ENCODE results near the gene SZT2.
A peak's percentile ranks its signal among the peaks of the same experiment; 100 is the strongest.
"Not testable (repeated sequence)": the region's sequence is repeated elsewhere in the genome, so short reads cannot be mapped to it uniquely, and the experiment has no call there.

Gene SZT2

GRCh38 chr1:43392702-43393101 lies 3.0 kb downstream of the SZT2 start:
- no peak for DNase-seq

GRCh38 chr1:43395523-43395922 lies 5.8 kb downstream of the SZT2 start:
- DNase-seq = no peak

GRCh38 chr1:43396059-43396458 lies 6.4 kb downstream of the SZT2 start:
- no peak for DNase-seq

- DNase-seq = no peak
These were observed 8.5 kb downstream of the SZT2 start for GRCh38 chr1:43398227-43398626.

GRCh38 chr1:43400441-43400840 lies 10.7 kb downstream of the SZT2 start:
- DNase-seq = not testable (repeated sequence)

GRCh38 chr1:43402089-43402865 lies 12.6 kb downstream of the SZT2 start:
- no peak for DNase-seq

- DNase-seq = no peak
These were observed 14.7 kb downstream of the SZT2 start for GRCh38 chr1:43404353-43404752.

GRCh38 chr1:43405219-43405875 lies 15.6 kb downstream of the SZT2 start:
- DNase-seq = no peak

GRCh38 chr1:43405876-43406234 lies 16.2 kb downstream of the SZT2 start:
- DNase-seq = no peak

- DNase-seq = no peak
These were observed 20.9 kb downstream of the SZT2 start for GRCh38 chr1:43410571-43410970.

GRCh38 chr1:43413426-43413825 lies 23.7 kb downstream of the SZT2 start:
- not testable (repeated sequence) for DNase-seq

- DNase-seq = peak; percentile 72
These were observed 25.0 kb downstream of the SZT2 start for GRCh38 chr1:43414634-43415223.

- DNase-seq = no peak
These were observed 26.2 kb downstream of the SZT2 start for GRCh38 chr1:43415901-43416300.

- DNase-seq = no peak
These were observed 29.2 kb downstream of the SZT2 start for GRCh38 chr1:43418858-43419257.

GRCh38 chr1:43419627-43420425 lies 30.1 kb downstream of the SZT2 start:
- no peak for DNase-seq

- DNase-seq = no peak
These were observed 31.2 kb downstream of the SZT2 start for GRCh38 chr1:43420874-43421273.

- no peak for DNase-seq
These were observed 31.7 kb downstream of the SZT2 start for GRCh38 chr1:43421396-43421795.

GRCh38 chr1:43421976-43422750 lies 32.5 kb downstream of the SZT2 start:
- no peak for DNase-seq

GRCh38 chr1:43422995-43423671 lies 33.4 kb downstream of the SZT2 start:
- DNase-seq = no peak

GRCh38 chr1:43423672-43424550 lies 34.2 kb downstream of the SZT2 start:
- DNase-seq = peak; percentile 29

- DNase-seq = no peak
These were observed 35.3 kb downstream of the SZT2 start for GRCh38 chr1:43425045-43425444.
